ENCODE data around the gene HM13.
"Not testable (repeated sequence)": the region's sequence is repeated elsewhere in the genome, so short reads cannot be mapped to it uniquely, and the experiment has no call there.

Gene HM13

DNA sequence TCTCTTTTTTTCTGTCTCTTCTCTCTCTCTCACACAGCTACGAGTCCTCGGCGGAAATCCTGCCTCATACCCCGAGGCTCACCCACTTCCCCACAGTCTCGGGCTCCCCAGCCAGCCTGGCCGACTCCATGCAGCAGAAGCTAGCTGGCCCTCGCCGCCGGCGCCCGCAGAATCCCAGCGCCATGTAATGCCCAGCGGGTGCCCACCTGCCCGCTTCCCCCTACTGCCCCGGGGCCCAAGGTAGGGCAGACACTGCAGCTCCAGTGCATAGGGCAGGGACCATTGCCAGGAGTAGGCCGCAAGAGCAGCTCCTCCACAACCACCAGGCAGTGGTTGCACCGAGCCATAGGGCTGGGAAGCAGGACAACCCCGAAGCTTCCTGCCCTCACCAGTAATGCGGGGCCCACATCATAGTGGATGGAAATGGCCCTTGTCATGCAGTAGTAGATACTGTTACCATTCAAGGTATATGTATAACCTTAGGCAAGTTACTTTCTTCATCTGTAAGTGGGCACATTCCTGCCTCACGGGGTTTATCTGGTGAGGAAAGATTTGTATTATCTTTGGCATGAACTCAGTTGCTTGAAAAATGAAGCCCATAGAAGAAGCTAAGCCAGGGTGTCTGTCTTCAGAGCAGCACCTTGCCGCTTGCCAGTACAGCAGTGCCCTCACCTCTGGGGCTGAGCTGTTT is 53.9 kb downstream of the HM13 start:
- no peak for DNase-seq (ENCODE audit: low read depth in 2 of 2)

GRCh38 chr20:31568773-31569162 is 54.5 kb downstream of the HM13 start:
- no peak for DNase-seq (ENCODE audit: low read depth in 2 of 2)

DNA sequence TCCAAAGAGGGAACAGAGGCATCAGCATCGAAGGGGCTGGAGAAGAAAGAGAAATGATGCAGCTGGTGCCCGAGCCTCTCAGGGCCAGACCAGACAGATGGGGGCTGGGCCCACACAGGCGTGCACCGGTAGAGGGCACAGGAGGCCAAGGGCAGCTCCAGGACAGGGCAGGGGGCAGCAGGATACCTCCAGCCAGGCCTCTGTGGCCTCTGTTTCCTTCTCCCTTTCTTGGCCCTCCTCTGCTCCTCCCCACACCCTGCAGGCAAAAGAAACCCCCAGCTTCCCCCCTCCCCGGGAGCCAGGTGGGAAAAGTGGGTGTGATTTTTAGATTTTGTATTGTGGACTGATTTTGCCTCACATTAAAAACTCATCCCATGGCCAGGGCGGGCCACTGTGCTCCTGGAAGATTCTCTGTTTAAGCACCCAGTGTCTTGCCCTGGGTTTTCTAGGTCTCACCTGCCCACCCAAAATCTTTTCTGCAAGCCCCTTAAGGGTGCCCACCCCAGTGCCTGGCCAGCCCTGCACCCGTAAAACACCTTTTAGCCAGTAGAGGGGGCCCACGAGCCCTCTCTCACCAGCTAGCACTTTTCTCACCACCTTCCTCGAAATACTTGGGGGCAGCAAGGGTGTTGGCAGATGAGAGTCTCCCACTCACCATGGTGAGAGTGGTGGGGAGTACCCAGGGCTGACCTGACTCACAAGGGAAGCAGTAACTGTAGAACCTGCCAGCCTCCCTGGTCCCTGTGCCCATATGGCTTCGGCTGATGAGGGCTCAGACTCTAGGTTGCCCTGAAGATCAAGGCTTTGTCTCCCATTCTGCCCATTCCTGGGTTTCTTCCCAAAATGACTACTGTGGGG is 55.1 kb downstream of the HM13 start:
- DNase-seq (ENCODE audit: low read depth in 2 of 2), result peak; percentile 33 to 50

- no peak for DNase-seq (ENCODE audit: low read depth in 2 of 2)
Measured at GRCh38 chr20:31570021-31570463, 55.8 kb downstream of the HM13 start.

DNA sequence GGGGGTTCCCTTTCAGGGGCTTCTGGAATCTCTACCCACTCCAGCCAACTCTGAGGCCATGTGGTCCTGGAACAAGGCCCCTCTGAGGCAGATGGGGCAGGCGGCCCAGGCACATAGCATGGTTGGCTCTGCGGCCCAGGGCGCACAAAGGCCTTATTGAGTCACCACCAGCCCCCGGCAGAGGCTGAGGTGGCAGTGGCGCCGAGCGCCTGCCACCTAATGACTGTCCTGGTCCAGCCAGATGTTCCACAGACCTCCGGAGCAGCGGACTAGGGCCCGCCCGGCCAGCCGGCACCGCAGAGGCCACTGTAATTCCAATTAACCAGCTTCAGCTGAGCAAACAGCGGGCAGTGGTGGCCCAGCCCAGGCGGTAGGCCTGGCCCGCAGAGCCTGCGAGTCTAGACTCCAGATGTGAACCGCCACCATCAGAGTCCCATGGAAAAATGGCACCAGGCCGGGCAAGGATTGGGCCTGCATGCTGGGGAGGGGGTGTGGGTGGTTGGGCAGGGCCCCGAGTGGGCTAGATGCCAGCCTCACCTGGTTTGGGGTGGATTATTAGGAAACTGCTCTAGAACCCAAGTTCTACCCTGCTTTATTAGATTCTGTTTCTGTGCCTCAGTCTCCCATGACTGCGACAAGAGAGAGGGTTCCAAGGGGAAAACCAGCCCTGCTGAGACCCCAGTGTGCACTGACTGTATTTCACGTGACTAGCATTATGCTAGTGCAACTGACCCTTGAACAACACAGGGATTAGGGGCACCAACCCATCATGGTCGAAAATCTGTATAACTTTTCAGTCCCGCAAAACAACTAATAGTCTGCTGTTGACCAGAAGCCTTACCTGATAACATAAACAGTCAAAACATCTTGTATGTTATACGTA is 56.7 kb downstream of the HM13 start:
- DNase-seq (ENCODE audit: low read depth in 2 of 2), result no peak

GRCh38 chr20:31572042-31572700 is 57.9 kb downstream of the HM13 start:
- no peak for DNase-seq (ENCODE audit: low read depth in 2 of 2)

DNA sequence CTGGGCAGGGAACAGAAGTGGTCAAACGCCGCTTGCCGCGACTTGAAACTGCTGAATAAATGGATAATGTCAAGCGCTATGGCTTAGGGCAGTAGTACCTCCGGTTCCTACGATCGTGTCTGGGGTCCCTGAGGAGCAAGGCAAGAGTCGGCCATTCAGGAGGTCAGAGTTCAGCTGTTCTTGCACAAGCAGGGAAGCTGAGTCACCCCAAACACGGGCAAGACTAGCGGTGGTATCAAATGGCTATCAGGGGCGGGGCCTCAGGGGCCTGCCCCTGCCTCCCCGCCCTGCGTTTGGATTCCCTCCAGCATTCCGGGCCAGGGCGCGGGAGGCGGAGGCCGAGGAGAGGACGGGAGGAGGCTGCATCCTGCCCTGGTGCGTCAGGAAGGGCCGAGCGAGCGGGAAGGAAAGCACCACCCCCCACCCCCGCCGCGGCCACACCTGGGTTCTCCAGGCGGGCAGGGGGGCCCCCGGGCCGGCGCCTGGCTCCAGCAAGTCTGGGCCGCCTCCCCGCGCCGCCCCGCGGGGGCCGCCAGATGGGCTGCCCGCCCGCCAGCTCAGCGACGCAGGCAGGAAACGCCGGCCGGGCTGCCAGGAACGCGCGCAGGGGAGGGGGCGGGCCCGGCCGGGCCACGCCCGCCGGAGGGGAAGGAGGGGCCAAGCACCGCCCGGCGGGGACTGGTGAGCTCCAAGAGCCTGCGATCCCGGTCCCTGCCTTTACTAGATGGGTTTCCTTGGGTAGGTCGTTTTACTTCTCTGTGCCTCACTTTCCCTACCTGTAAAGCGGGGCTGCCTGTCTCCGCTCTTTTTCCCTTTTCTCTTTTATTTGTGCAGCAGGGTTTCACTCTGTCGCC is 58.7 kb downstream of the HM13 start:
- DNase-seq (ENCODE audit: low read depth in 2 of 2), result peak; percentile 58 to 81

DNA sequence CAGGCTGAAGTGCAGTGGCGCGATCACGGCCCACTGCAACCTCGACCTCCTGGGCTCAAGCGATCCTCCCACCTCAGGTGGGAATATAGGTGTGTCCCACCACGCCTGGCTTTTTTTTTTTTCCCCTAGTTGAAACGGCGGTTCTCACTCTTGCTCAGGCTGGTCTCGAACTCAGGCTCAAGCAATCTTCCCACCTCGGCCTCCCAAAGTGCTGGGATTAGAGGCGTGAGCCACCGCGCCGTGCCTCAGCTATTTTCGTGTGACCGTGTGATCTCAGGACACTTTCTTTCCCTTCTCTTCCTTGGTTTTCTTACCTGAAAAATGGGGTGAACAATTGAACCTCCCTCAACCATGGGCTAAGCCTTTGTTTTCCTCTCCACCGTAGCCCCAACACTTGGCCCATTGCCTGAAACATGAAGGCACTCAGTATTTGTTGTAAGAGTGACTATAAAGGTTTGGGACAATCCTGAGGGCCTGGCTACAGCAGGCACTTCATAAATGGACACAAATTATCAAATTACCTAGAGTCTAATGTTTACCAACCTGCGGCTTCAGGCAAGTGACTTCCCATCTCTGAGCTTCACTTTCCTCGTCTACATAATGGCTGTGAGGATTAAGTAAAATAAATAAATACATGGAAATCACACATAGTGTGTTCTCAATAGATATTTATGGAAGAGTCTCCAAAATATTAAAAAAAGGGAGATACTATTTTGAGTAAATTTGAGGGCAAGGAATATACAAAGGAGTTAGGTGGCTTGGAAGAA is 59.5 kb downstream of the HM13 start:
- no peak for DNase-seq (ENCODE audit: low read depth in 2 of 2)

- DNase-seq (ENCODE audit: low read depth in 2 of 2), result not testable (repeated sequence)
Measured at GRCh38 chr20:31574986-31575385, 60.7 kb downstream of the HM13 start.

DNA sequence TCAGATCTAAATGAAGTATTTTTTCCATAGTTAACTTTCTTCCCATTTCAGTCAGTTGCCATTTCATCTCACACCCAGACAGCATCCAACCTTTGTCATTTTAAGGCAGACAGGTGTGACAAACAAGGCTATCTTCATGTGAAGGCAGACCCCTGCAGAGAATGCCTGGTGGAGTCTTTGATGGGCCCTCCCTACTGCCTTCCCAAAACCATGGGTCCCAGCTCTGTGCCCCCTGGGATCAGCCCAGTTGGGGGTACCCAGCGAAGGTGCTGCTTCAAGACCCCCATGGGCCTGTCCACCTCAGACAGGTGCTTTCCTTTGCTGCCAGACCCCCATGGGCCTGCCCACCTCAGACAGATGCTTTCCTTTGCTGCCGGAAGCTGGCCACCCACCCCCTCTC is 62.5 kb downstream of the HM13 start:
- DNase-seq (ENCODE audit: low read depth in 2 of 2), result no peak

- DNase-seq (ENCODE audit: low read depth in 2 of 2), result no peak
Measured at GRCh38 chr20:31577194-31577593, 63.0 kb downstream of the HM13 start.

GRCh38 chr20:31578448-31579138 is 64.4 kb downstream of the HM13 start:
- no peak for DNase-seq (ENCODE audit: low read depth in 2 of 2)

DNA sequence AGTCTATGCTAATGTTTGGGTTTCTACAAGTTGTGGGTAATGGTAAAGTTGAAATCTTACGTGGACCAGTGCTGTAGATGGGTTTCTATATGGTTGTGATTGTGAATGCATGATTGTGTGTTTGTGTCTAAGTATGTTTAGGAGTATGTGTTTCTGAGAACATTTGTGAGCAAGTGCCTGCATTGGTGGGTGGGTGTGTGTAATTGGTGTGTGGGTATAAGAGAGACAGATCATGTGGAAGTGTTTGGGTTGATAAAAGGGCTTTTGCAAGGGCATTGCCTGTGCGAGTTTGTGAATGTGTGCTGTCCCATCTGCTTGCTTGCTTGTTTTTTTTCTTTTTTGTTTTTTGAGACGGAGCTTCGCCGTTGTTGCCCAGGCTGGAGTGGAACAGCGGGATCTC is 65.0 kb downstream of the HM13 start:
- no peak for DNase-seq (ENCODE audit: low read depth in 2 of 2)

DNA sequence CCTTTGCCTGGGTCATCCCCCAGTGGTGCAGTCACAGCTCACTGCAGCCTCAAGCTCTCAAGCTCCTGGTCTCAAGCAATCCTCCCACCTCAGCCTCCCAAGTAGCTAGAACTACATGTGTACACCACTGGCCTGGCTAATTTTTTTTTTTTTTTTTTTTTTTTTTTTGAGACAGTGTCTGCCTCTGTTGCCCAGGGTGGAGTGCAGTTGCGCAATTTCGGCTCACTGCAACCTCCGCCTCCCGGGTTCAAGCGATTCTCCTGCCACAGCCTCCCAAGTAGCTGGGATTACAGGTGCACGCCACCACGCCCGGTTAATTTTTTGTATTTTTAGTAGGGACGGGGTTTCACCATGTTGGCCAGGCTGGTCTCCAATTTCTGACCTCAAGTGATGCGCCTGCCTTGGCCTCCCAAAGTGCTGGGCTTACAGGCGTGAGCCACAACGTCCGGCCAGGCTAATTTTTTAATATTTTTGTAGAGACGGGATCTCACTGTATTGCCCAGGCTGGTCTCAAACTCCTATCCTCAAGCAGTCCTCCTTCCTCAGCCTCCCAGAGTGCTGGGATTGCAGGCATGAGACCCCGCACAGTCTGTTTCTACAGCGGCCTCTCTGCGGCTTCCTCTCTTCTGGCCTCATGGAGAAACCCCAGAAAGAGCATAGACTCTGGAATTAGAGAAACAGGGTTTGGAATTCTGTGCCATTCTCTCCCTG is 65.9 kb downstream of the HM13 start:
- DNase-seq (ENCODE audit: low read depth in 2 of 2), result not testable (repeated sequence)

GRCh38 chr20:31580706-31581105 is 66.5 kb downstream of the HM13 start:
- DNase-seq (ENCODE audit: low read depth in 2 of 2), result no peak

DNA sequence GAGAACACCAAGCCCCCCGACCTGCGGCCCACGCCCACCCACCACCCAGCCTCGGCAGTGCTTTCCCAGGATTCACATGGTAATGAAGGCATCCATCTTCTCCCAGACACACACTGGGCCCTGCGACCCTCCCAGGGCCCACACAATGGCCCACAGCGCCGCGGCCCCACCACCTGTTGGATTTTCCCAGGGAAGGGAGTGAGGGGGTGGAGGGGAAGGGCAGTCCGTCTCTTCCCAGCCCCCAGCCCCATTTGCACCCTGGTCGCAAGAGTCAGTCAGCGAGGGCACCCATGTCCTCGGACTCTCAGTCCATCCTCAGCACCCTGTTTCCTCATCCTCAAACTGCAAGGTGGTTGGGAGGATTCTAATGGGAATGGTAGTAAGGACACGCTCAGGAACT is 67.1 kb downstream of the HM13 start:
- no peak for DNase-seq (ENCODE audit: low read depth in 2 of 2)

- DNase-seq (ENCODE audit: low read depth in 2 of 2), result no peak
Measured at GRCh38 chr20:31587545-31588389, 73.5 kb downstream of the HM13 start.
